Kidney (tissue), 14 donors: ENCODE measurements around the gene ASTN2. TPM values are rescaled to one million over a fixed set of nuclear protein-coding genes. Genes with fewer than 3 reads are reported as not detected.
A peak's percentile ranks its signal among the peaks of the same experiment; 100 is the strongest.

Experiments used
- DNase-seq, 5 donors: peaks; one replicate each; pipeline ENCODE4 v3.0.0-alpha.2; 2013 to 2020
- FAIRE-seq: peaks from 2 replicates; lab custom pipeline; 2012; peaks lifted over from hg19 to GRCh38; lab: Jason Lieb, UNC
- H3K27ac ChIP-seq, 2 donors: one replicate each; pipeline ENCODE4 v1.7.0; 2013; ENCODE audit warnings: low read depth in 2 of 2, low read length in 2 of 2, inconsistent platforms in 1 of 2
- H3K27me3 ChIP-seq: one replicate; pipeline ENCODE4 v1.7.1; 2013; ENCODE audit warnings: low read length, inconsistent platforms; ENCODE audit not compliant: control insufficient read depth, insufficient read depth
- H3K36me3 ChIP-seq, 3 donors: one replicate each; pipeline versions ENCODE4 v1.7.0 to v1.7.1; 2013; ENCODE audit warnings: low read length in 3 of 3, control low read depth in 1 of 3, inconsistent platforms in 1 of 3; ENCODE audit not compliant: insufficient read depth in 3 of 3, control insufficient read depth in 2 of 3
- H3K4me1 ChIP-seq, 3 donors: one replicate each; pipeline versions ENCODE4 v1.7.0 to v1.7.1; 2013; ENCODE audit warnings: low read length in 3 of 3, inconsistent platforms in 1 of 3, low read depth in 1 of 3; ENCODE audit not compliant: control insufficient read depth in 2 of 3, insufficient read depth in 2 of 3
- H3K4me3 ChIP-seq, 3 donors: one replicate each; pipeline versions ENCODE4 v1.7.0 to v1.8.1; 2013; ENCODE audit warnings: low read length in 3 of 3, control low read depth in 1 of 3, inconsistent platforms in 1 of 3
- H3K9ac ChIP-seq, 3 donors: one replicate each; pipeline versions ENCODE4 v1.7.0 to v1.7.1; 2013; ENCODE audit warnings: low read length in 3 of 3, control low read depth in 1 of 3, inconsistent platforms in 1 of 3
- H3K9me3 ChIP-seq, 3 donors: one replicate each; pipeline versions ENCODE4 v1.7.0 to v1.7.1; 2013; ENCODE audit warnings: low read length in 3 of 3, control low read depth in 1 of 3, inconsistent platforms in 1 of 3; ENCODE audit not compliant: control insufficient read depth in 2 of 3, insufficient read depth in 1 of 3
- CTCF ChIP-seq: IDR thresholded peaks from 3 replicates; pipeline ENCODE4 v1.5.1; 2012; ENCODE audit warnings: mild to moderate bottlenecking, moderate library complexity, borderline replicate concordance; ENCODE audit not compliant: insufficient read depth; ENCODE audit errors: extremely low read depth
- intact Hi-C: fragments of 100-400 bp; cut with DNase I; formaldehyde crosslinking; loops from one replicate; pipeline ENCODE4 v1.11.1; 2022
- polyA plus RNA-seq: library from polyadenylated mRNA; stranded (reverse); fragments of 350-450 nt; fragmentation: Illumina TruSeq; extraction: RNeasy Lipid Tissue Mini Kit (QIAGEN cat#74804); gene quantifications from one replicate; pipeline ENCODE4 v1.2.3, GENCODE V29; 2014; ENCODE audit warnings: low read depth, low replicate concordance; ENCODE audit not compliant: insufficient read depth
- total RNA-seq: library from RNA; stranded (reverse); fragmentation: NEBNext Ultra II Directional; extraction: Animal tissue kit (Norgen Biotek cat#: 25700); gene quantifications from one replicate; pipeline ENCODE4 v1.2.1, GENCODE V29; 2021
- donor health status: control.
- donor health status: control.
- donor health status: control.
- donor health status: control.
- donor health status: control.
- donor health status: DM: yes; HTN: yes; CAD: no.
- donor health status: Normal renal cell carcinoma (clear cell type).

Gene ASTN2
- total and polyA plus RNA-seq, 2 donors from 2014 or later = 7.6 to 11.5 TPM

- H3K9ac ChIP-seq = no peak overlapping the region
- DNase-seq (peak in 2 of 5 donors; percentile 51 to 89), FAIRE-seq (no peak)
- no peak for TF ChIP-seq CTCF
- no peak overlapping the region for H3K4me3 ChIP-seq
- H3K9me3 ChIP-seq = no peaks in the 10 kb centered on the region
- peaks cover 2 to 6% (median 4%) of the 10 kb centered on the region in 3 donors for H3K36me3 ChIP-seq
- no peaks in the 10 kb centered on the region for H3K4me1 ChIP-seq
- H3K27me3 ChIP-seq = no peaks in the 10 kb centered on the region
- intact Hi-C loops = no loop called here
- no peak overlapping the region for H3K27ac ChIP-seq
Measured at GRCh38 chr9:116437411-116438370, 977.2 kb downstream of the ASTN2 start.

- Histone ChIP-seq H3K36me3 (peaks cover 0 to 6% (median 4%) of the 10 kb centered on the region in 3 donors), H3K9me3 (no peaks in the 10 kb centered on the region), H3K9ac (no peak overlapping the region), H3K4me3 (no peak overlapping the region), H3K27ac (no peak overlapping the region), H3K27me3 (no peaks in the 10 kb centered on the region), H3K4me1 (no peaks in the 10 kb centered on the region)
- intact Hi-C loops = no loop called here
- DNase-seq (no peak), FAIRE-seq (no peak)
- TF ChIP-seq CTCF = no peak
Measured at GRCh38 chr9:116436121-116436520, 978.7 kb downstream of the ASTN2 start.

- DNase-seq (no peak), FAIRE-seq (no peak)
- no peaks in the 10 kb centered on the region for H3K4me1 ChIP-seq
- intact Hi-C loops = no loop called here
- H3K9ac ChIP-seq = no peak overlapping the region
- H3K9me3 ChIP-seq = no peaks in the 10 kb centered on the region
- no peak overlapping the region for H3K27ac ChIP-seq
- H3K36me3 ChIP-seq = peaks cover 0 to 6% (median 4%) of the 10 kb centered on the region in 3 donors
- H3K4me3 ChIP-seq = no peak overlapping the region
- H3K27me3 ChIP-seq = no peaks in the 10 kb centered on the region
- no peak for TF ChIP-seq CTCF
Measured at GRCh38 chr9:116435706-116436105, 979.2 kb downstream of the ASTN2 start.
